Ovary (tissue), 9 donors: ENCODE data around the gene POLR3E. TPM values are rescaled to one million over a fixed set of nuclear protein-coding genes. Genes with fewer than 3 reads are reported as not detected.

Experiments used
- DNase-seq, 5 donors: peaks; one replicate each; pipeline ENCODE4 v3.0.0-alpha.2; 2019 to 2020
- H3K27ac ChIP-seq, 2 donors: fragments of 200-600 bp; one replicate each; pipeline versions ENCODE4 v1.5.1 to v1.8.0; 2019 to 2022
- H3K27me3 ChIP-seq: fragments of 200-600 bp; one replicate; pipeline ENCODE4 v1.8.0; 2022
- H3K36me3 ChIP-seq: fragments of 200-600 bp; sonication (generic); one replicate; pipeline ENCODE4 v1.5.1; 2019
- H3K4me1 ChIP-seq: one replicate; pipeline ENCODE4 v1.8.1; 2013; ENCODE audit warnings: mild to moderate bottlenecking, moderate library complexity; ENCODE audit not compliant: insufficient read depth
- H3K4me3 ChIP-seq: fragments of 200-600 bp; sonication (generic); one replicate; pipeline ENCODE4 v1.5.1; 2017
- H3K9me3 ChIP-seq, 2 donors: fragments of 200-600 bp in 1 of 2; sonication (generic) in 1 of 2; one replicate each; pipeline versions ENCODE4 v1.5.1 to v1.8.1; 2013 to 2019; ENCODE audit warnings: mild to moderate bottlenecking in 1 of 2, moderate library complexity in 1 of 2
- EP300 ChIP-seq: sonication (generic); formaldehyde crosslinking; IDR thresholded peaks from one replicate; pipeline ENCODE4 v1.6.1; 2017; ENCODE audit warnings: antibody characterized with exemption
- POLR2A ChIP-seq: fragments of 450-650 bp; IDR thresholded peaks from one replicate; pipeline ENCODE4 v1.6.1; 2017; ENCODE audit warnings: antibody characterized with exemption, mild to moderate bottlenecking, moderate library complexity
- WGBS, 3 donors: extraction: QIAGEN DNeasy Blood & Tissue Kit in 1 of 3; methylation state at CpG; one replicate each; pipeline versions ENCODE4 v1.1.5 to v1.1.7; 2013 to 2017; 5-methylcytosine and 5-hydroxymethylcytosine counted together
- intact Hi-C, 4 donors: fragments of 100-400 bp; cut with DNase I; formaldehyde crosslinking; loops; one replicate each; pipeline versions ENCODE4 v1.11.0 to v1.15.1; 2022 to 2023
- polyA plus RNA-seq, 2 donors: library from polyadenylated mRNA; stranded (reverse); fragments of 200-250 nt in 1 of 2; fragments of 350-450 nt in 1 of 2; fragmentation: Illumina TruSeq in 1 of 2; extraction: RNeasy Lipid Tissue Mini Kit (QIAGEN cat#74804) in 1 of 2; gene quantifications; one replicate each; pipeline ENCODE4 v1.2.3, GENCODE V29; 2013 to 2014
- total RNA-seq, 7 donors: library from RNA; depleted of rRNA in 2 of 7; stranded (reverse); fragments of >200 nt in 2 of 7; fragmentation: NEBNext Ultra II Directional in 3 of 7; extraction: Animal tissue kit (Norgen Biotek cat#: 25700) in 3 of 7; gene quantifications; one replicate each; pipeline versions ENCODE4 v1.1.0 to v1.2.4, GENCODE V29; 2016 to 2023
- TF ChIP-seq, protein P1 (sequence below), 3 donors: fragments of 450-650 bp in 2 of 3; fragments of 200-600 bp in 1 of 3; IDR thresholded peaks; one replicate each; pipeline versions ENCODE4 v1.5.1 to v1.8.0; 2016 to 2022; ENCODE audit warnings: antibody characterized with exemption in 3 of 3, mild to moderate bottlenecking in 1 of 3
- donor health status: DM: no; HTN: no; CAD: no; lungs with moderate emphysema.
- donor health status: DM: no; HTN: no; CAD: no.
- donor health status: Bipolar disorder and iron deficiency.
- donor health status: DM: yes; HTN: yes; CAD: no.
- donor health status: DM: no; HTN: no; CAD: no.
- donor health status: DM: yes; HTN: yes; CAD: no.

The POLR3E gene
- total and polyA plus RNA-seq, 9 donors = 18.6 to 57.0 (median 40.8) TPM

DNA sequence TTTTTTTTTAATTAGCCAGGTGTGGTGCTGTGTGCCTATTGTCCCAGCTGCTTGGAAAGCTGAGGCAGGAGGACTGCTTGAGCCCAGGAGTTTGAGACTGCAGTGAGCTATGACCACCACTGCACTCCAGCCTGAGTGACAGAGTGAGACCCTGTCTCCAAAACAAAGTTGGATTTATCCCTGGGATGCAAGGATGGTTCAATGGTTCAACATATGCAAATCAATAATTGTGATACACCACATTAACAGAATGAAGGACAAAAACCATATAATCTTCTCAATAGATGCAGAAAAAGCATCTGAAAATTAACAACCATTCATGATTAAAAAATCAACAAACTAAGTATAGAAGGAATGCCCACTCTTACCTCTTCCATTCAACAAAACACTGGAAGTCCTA lies 43.7 kb downstream of the POLR3E start:
- no peak for DNase-seq
- Histone ChIP-seq H3K27me3 (no peaks in the 10 kb centered on the region), H3K36me3 (no peaks in the 10 kb centered on the region), H3K4me3 (no peak overlapping the region), H3K27ac (no peak overlapping the region), H3K4me1 (no peaks in the 10 kb centered on the region), H3K9me3 (no peaks in the 10 kb centered on the region)
- TF ChIP-seq, protein P1, sequence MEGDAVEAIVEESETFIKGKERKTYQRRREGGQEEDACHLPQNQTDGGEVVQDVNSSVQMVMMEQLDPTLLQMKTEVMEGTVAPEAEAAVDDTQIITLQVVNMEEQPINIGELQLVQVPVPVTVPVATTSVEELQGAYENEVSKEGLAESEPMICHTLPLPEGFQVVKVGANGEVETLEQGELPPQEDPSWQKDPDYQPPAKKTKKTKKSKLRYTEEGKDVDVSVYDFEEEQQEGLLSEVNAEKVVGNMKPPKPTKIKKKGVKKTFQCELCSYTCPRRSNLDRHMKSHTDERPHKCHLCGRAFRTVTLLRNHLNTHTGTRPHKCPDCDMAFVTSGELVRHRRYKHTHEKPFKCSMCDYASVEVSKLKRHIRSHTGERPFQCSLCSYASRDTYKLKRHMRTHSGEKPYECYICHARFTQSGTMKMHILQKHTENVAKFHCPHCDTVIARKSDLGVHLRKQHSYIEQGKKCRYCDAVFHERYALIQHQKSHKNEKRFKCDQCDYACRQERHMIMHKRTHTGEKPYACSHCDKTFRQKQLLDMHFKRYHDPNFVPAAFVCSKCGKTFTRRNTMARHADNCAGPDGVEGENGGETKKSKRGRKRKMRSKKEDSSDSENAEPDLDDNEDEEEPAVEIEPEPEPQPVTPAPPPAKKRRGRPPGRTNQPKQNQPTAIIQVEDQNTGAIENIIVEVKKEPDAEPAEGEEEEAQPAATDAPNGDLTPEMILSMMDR (IDR thresholded peaks at IDR 0.05) = no peak
- no peak for TF ChIP-seq EP300
- TF ChIP-seq POLR2A = no peak
- intact Hi-C loops = no loop called here

DNA sequence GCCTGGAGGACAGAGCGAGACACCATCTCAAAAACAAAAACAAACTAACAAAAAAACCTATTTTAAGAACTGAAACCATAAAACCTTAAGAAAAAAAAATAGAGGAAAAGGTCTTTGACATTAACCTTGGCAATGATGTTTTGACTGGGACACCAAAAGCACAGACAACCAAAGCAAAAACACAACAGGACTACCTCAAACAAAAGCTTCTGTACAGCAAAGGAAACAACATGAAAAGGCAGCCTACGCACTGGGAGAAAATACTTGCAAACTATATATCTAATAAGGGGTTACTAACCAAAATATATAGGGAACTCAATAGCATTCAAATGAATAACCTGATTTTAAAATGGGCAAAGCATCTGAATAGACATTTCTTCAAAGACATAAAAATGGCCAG lies 44.9 kb downstream of the POLR3E start:
- 62 to 86% (median 69%) methylated on average over 2 of the region's 2 CpGs for WGBS, 3 donors
- intact Hi-C loops = no loop called here
- no peaks in the 10 kb centered on the region for H3K27me3 ChIP-seq
- no peaks in the 10 kb centered on the region for H3K36me3 ChIP-seq
- no peak for DNase-seq
- no peaks in the 10 kb centered on the region for H3K9me3 ChIP-seq
- H3K4me3 ChIP-seq = no peak overlapping the region
- no peak overlapping the region for H3K27ac ChIP-seq
- TF ChIP-seq EP300 (no peak), POLR2A (no peak)
- TF ChIP-seq, protein P1 (IDR thresholded peaks at IDR 0.05) = no peak
- H3K4me1 ChIP-seq = no peaks in the 10 kb centered on the region

DNA sequence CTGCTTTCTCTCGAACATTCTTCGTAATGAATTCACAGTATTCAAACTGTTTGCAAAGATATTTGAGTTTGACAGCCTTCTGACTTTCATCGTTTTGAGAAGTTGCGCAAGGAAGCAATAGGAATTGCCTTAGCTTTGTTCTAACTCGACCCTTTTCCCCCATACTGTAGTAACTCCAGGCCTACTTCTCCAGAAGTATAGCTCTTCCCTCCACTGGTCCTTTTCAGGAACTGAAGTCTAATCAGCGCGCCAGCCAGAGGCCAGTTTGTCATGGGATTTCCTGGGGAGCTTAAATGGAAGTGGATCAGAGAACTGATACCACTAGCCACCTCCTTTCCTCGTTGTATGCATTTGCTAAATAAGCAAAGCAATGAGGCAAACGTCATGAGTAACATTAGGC lies 49.3 kb downstream of the POLR3E start:
- Histone ChIP-seq H3K4me3 (no peak overlapping the region), H3K27me3 (no peaks in the 10 kb centered on the region), H3K9me3 (no peaks in the 10 kb centered on the region), H3K4me1 (no peaks in the 10 kb centered on the region), H3K27ac (no peak overlapping the region), H3K36me3 (no peaks in the 10 kb centered on the region)
- WGBS, 3 donors = 82 to 85% (median 83%) methylated on average over 9 of the region's 9 CpGs
- TF ChIP-seq EP300 = no peak
- TF ChIP-seq POLR2A = no peak
- TF ChIP-seq, protein P1 (IDR thresholded peaks at IDR 0.05) = no peak
- DNase-seq = no peak
- intact Hi-C loops = no loop called here

DNA sequence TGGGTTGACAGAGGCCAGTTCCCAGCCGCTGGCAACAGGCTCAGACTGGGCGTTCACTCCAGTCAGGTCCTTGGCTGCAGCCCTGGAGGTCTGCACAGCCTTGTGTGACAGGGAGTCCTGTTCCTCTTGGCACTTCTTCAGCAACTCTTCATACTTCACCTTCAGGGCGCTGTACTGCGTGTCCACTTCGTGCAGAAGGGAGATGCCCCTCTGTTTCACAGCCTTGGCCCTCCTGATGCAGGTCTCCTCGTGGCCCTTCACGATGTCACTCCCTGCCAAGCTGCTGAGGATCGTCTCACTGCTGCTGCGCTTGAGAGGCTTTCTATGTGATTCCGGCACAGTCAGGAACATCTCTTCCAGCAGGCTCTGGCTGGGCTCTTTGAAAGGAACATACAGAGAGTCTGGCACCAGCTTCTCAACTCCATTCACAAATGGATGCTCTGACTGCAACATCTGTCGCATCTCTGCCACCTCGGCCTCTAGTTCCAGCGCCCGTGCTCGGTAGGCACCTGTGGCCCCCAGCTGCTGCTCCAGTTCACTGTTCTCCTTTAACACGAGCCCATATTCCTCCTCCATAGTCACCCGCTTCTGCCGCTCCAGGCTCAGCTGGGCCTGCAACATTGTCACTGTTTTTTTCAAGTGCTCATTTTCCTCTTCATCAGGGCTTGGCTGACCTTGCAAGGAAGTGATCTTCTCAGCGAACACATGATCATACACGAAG lies 50.1 kb downstream of the POLR3E start:
- no peak overlapping the region for H3K4me3 ChIP-seq
- no peaks in the 10 kb centered on the region for H3K4me1 ChIP-seq
- H3K9me3 ChIP-seq = no peaks in the 10 kb centered on the region
- H3K36me3 ChIP-seq = no peaks in the 10 kb centered on the region
- H3K27me3 ChIP-seq = no peaks in the 10 kb centered on the region
- intact Hi-C loops = no loop called here
- DNase-seq = no peak
- WGBS, 3 donors = 90 to 92% (median 92%) methylated on average over 20 of the region's 20 CpGs
- H3K27ac ChIP-seq = no peak overlapping the region
- TF ChIP-seq, protein P1 (IDR thresholded peaks at IDR 0.05) = no peak
- no peak for TF ChIP-seq POLR2A
- no peak for TF ChIP-seq EP300
